Hepatocyte (in vitro differentiated cells): Measurements from ENCODE around the gene PDE1C.
"Not testable (repeated sequence)": the region's sequence is repeated elsewhere in the genome, so short reads cannot be mapped to it uniquely, and the experiment has no call there.

Experiments
- EZH2 ChIP-seq: fragments of 200-600 bp; sonication (generic); IDR thresholded peaks from 2 replicates; pipeline ENCODE4 v1.6.1; 2016; ENCODE audit warnings: antibody characterized with exemption, mild to moderate bottlenecking, borderline replicate concordance
- EZH2phosphoT487 ChIP-seq: fragments of 200-600 bp; sonication (generic); IDR thresholded peaks from one replicate; pipeline ENCODE4 v1.6.1; 2018; ENCODE audit warnings: antibody characterized with exemption, mild to moderate bottlenecking, low read depth, moderate library complexity; ENCODE audit not compliant: unreplicated experiment, severe bottlenecking
- TF ChIP-seq, protein P1 (sequence below): fragments of 200-600 bp; sonication (generic); IDR thresholded peaks from 2 replicates; pipeline ENCODE4 v1.5.1; 2016; ENCODE audit warnings: antibody characterized with exemption, mild to moderate bottlenecking; ENCODE audit not compliant: poor library complexity

DNA sequence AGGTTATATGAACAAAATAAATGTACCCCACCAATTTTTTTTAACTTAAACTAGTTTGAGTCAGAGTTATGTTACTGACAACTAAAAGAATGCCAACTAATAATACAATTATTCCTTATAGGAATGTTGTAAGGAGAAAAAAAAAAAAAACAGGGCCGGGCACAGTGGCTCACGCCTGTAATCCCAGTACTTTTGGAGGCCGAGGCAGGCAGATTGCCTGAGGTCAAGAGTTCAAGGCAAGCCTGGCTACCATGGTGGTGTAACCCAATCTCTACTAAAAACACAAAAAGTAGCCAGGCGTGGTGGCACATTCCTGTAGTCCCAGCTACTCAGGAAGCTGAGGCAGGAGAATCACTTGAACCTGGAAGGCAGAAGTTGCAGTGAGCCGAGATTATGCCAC, 6.6 kb upstream of the PDE1C start:
- TF ChIP-seq, protein P1, sequence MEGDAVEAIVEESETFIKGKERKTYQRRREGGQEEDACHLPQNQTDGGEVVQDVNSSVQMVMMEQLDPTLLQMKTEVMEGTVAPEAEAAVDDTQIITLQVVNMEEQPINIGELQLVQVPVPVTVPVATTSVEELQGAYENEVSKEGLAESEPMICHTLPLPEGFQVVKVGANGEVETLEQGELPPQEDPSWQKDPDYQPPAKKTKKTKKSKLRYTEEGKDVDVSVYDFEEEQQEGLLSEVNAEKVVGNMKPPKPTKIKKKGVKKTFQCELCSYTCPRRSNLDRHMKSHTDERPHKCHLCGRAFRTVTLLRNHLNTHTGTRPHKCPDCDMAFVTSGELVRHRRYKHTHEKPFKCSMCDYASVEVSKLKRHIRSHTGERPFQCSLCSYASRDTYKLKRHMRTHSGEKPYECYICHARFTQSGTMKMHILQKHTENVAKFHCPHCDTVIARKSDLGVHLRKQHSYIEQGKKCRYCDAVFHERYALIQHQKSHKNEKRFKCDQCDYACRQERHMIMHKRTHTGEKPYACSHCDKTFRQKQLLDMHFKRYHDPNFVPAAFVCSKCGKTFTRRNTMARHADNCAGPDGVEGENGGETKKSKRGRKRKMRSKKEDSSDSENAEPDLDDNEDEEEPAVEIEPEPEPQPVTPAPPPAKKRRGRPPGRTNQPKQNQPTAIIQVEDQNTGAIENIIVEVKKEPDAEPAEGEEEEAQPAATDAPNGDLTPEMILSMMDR = not testable (repeated sequence)
- not testable (repeated sequence) for TF ChIP-seq EZH2, EZH2phosphoT487
